Measurements from ENCODE around the gene FOXB1.

GRCh38 chr15:60009980-60010732 is 6.0 kb downstream of the FOXB1 start:
- no peak for TF ChIP-seq CTCF (IDR thresholded peaks at IDR 0.05; ENCODE audit: borderline replicate concordance, extremely low read depth, low read length, poor library complexity, severe bottlenecking)
- no peak for TF ChIP-seq EZH2 (IDR thresholded peaks at IDR 0.05; ENCODE audit: borderline replicate concordance, low read depth, low read length, severe bottlenecking)

All from DND-41 (cell line).